Measurements from ENCODE around the gene CDH2.

The CDH2 gene

DNA sequence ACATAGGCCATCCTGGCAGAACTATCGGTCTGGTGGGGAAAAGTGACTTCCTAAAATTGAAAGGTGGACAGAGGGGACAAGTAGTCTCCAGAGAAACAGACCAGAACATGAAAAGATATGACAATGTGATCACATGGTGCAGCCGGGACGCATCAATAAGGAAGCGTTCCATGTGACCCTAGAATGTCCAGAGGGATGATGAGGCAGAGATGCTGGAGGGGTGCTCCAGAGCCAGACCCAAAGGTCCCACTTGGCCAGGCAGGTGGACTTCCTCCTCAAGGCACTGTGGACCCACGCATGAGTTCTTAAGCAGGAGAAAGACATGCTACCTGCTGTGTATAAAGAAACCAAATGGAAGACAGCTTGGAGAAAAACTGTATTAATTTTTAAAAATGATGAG, 50.2 kb downstream of the CDH2 start:
- no peak for DNase-seq

- no peak for DNase-seq
Measured at GRCh38 chr18:28125051-28125450, 51.9 kb downstream of the CDH2 start.

DNA sequence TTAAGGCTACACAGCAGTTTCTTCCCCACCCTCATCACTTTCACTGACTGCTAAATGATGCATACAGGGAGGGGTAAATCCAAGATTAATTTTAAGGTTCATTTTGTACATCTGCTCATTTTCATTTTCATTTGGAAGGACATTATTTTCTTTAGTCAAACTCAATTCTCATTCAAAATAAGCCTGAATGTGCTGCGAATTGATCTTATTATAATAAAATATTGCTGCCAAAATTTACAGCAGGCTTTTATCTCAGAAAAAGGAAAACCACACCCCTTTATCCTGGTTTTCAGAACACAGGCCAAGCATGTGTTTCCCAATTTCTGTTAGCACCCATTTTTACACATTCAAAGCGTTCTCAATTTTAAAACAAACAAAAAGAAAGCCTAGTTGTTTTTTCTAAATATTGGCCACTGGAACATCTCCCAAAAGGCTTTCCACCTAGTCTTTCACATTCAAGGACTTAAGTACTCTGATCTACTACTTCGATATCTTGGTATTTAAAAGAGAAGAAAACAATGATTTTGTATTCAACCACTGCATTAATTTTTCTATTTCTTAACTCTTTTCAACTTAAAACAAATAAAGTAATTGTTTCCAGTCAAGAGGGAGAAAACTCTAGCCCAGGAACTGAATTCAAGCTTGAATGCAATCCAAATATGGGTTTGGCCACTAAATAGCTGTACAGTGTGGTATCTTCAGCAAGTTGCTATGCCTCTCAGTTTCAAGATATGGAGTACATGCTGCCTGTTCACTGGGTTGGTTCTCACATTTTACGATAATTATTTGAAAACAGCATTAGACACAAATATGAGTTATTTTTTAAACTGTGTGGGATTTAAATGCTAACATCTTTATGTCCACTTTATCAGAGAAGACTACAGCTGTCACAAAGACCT, 52.5 kb downstream of the CDH2 start:
- DNase-seq: no peak

GRCh38 chr18:28123401-28124030, 53.4 kb downstream of the CDH2 start:
- DNase-seq: no peak

DNA sequence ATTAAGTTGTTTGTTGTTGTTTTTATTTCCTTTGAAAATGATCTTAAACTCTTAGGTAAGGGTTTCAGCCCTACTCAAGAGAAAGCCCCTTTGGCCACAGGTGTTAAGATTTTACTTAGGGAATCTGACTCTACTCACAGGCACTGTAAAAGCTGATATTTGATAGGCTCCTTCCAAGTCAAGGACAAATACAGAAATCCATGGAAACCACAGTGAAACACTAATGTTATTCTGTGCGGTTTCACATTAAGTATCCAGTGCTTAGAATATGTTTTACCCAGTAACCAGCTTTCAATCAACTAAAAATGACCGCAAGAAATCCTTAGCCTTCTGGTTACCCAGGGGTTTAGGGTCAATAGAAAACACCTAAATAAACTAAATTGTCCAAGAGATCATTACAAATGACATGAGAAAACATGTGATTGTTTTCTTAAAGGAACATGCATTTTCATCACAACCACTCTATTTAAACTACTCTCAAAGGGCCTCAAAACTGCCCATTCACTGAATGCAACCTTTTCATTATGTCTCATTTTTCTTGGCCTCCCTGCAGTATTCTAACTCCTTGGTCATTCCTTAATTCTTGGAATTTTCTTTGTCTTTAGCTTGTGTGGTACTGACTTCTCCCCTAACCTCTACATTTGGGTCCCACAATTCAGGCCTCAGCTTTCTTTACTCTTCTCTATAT, 56.0 kb downstream of the CDH2 start:
- no peak for DNase-seq

DNA sequence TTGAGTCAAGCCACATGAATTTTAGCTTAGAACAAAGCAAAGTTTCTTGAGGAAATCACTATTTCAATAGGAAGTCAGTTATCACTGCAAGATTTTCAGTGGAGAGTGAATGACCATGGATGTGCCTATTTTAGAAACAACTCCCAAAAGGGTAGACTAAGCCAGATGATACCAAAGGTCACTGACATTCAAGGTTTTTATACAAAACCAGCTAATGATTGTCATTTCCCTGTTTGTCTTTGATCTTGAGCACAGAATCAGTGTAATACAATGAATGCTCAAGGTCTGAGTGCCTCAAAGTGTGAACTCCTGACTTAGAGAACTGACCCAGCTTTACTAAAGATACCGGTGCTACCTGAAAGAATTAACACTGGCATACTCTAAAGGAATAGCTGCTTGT, 60.5 kb downstream of the CDH2 start:
- DNase-seq: no peak

GRCh38 chr18:28115149-28115550, 61.8 kb downstream of the CDH2 start:
- no peak for DNase-seq

- no peak for DNase-seq
Measured at GRCh38 chr18:28114472-28114871, 62.5 kb downstream of the CDH2 start.

DNA sequence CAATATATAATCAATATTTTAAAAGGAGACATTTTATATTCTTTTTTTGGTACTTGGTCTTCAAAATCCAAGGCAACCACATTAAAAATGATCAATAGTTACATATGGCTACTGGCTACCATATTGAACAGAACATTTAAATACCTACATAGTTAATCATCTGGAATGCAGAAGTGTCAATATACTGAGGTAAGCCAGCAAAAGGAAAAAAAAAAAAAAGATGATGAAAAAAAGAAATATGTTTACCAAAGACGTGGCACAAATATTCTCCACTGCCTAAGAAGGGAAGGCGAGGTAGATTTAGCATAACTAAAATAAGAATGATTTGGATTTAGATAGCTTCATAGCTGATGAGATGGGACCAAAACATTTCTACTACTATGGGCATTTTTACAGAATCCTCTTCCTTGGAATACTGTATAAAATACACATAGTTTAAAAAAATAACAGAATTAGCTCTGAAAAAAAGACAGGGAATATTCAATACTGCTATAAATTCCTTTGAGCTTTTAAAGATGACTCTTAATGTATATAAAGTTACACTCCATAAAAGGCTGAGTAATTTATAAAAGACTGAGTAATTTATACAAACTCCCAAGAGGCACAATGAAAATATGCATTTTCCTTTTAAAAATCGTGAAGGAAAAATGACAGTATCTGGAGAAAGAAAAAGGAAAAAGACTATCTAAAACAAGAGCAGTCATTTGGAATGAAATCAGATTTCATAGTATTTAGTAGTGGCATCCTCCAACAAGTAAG, 63.5 kb downstream of the CDH2 start:
- DNase-seq: no peak

DNA sequence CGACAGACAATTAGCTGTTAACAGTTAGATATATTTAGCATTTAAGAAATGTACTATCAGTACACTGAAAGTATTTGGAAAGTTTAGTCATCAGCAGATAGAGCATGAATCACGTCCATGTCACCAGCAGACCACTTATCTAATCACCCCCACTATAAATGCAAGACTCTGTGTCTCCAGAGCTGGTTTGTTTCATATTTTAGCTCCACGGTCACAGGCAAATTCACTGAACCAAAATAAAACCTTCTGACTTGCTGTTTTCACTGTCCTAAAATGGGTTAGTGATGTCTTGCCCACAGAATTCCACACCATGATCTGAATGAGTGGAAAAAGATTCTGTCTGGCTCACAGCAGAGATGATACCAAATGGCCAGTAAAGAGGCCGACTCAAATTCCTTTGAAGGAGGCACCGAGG, 64.9 kb downstream of the CDH2 start:
- DNase-seq: no peak

- no peak for DNase-seq
Measured at GRCh38 chr18:28110924-28111323, 66.0 kb downstream of the CDH2 start.

GRCh38 chr18:28109781-28110560, 67.0 kb downstream of the CDH2 start:
- DNase-seq: no peak

DNA sequence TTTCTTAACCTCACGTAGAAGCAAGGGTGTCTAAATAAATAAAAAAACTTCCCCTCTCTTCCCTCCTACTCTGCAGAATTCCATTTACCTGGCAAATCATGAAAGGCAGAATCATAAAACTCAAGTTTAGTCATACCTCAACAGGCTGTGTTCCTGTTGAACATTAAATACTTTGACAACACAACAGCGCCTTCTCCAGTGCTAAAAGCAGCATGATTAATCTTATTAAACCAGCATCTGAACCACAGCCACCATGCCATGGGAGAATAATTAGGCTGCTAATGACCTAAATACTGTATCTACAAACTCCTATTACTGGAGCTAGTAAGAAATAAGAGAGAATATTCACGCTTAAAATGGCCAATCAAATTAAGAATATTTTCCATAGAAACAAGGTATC, 68.1 kb downstream of the CDH2 start:
- no peak for DNase-seq

DNA sequence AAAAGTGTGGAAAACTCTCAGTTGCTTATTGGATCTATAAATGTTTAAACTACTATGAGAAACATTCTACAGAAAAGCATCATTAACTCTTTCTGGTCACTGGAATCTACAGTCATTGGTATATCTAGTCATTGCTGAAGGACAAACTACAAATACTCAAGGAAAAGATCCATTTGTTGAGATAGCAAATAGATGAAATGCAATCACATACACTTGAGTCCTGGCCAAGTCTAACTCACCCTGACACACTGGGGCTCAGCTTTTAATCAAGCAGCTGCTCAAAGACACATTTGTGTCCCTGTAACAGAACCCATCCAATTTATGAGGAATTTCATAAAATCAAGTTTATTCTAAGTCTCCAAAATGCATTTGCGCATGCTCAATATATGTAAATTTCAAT, 68.7 kb downstream of the CDH2 start:
- no peak for DNase-seq

DNA sequence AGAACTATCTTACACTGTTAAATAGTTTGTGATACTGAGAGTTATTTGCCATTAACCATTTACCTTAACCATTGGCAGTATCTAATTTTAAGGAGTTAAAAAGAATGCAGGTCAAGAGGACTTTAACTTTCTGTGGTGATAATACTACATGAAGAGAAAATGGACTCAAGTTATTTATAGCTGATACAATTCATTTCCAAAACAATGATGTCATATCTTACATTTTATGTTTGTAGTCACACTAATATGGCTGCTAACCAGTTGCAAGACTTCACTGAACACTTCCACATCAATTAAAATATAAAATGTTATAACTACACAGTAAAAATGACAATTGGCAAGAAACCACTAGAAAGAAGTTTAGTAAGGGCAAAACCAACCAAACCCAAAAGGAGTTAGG, 77.7 kb downstream of the CDH2 start:
- DNase-seq: no peak

DNA sequence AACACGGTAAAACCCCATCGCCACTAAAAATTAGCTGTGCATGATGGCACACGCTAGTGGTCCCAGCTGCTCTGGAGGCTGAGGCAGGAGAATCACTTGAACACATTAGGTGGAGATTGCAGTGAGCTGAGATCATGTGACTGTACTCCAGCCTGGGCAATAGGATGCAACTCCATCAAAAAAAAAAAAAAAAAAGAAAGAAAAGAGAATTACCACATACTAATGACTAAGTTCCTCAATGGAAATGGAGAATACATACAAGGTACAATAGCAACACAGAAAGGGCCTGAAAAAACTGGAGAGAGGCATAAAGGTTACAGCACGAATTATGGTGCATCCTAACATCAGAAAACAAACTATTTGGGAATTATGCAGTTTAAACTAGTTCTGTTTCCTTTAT, 81.3 kb downstream of the CDH2 start:
- no peak for DNase-seq

DNA sequence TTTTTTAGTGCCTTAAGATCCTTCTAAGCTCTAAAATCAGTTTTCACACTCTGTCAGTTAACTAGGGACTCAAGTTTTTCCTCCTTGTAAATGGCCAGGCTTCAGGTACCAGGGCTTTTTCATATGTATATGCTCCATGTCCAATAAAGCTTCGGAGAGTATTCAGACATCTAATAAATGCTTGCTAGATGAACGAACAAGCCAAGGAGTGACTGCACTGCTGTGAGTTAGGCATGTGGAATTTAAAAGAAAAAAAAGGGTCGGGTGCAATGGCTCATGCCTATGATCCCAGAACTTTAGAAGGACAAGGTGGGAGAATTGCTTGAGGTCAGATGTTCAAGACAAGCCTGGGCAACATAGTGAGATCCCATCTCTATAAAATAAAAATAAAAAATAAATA, 81.9 kb downstream of the CDH2 start:
- DNase-seq: no peak

GRCh38 chr18:28091197-28091596, 85.7 kb downstream of the CDH2 start:
- no peak for DNase-seq

- DNase-seq: no peak
Measured at GRCh38 chr18:28088477-28088876, 88.5 kb downstream of the CDH2 start.

DNA sequence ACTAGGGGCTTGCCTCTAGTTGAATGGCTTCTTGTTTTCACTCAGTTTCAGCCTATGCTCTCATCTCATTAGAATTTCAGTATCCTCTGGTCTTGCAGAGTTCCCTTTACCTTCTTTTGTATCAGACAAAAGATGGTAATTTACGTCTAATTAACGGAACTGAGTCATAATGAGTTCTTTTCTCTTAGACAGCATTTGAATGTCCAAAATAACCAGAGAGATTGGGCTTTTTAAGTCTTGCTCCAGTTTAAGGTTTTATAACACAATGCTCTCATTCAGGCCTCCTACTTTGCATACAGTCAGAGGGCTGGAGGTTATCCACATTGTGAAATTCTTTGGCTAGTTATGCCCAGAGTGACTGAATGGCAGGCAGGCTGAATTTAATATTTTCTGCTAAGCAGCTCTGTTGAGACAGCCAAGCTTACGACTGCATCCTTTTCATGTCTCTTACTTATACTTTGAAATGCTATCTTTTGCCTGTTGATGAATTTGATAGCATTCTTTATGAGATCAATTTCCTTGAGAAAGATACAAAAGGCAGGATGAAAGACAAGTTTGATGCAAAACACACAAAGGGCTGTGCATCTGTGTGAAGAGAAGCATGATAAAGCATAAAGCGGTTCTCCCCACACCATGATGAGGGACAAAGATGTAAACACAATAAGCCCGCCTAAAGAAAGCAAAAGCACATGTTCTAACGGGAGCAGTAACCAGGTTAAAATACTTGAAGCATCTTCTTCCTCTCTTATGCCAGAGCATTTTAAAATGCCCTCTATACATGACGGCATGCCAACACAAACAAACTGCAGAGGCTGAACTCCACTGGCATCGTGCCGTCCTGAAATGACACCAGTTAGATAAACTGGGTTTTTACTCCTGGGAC, 90.0 kb downstream of the CDH2 start:
- no peak for DNase-seq

- DNase-seq: no peak
Measured at GRCh38 chr18:28081516-28081915, 95.4 kb downstream of the CDH2 start.
